PC-3 (cell line): ENCODE results near the gene CFAP299. TPM values are rescaled to one million over a fixed set of nuclear protein-coding genes. Genes with fewer than 3 reads are reported as not detected.
A peak's percentile ranks its signal among the peaks of the same experiment; 100 is the strongest.

Source experiments
- ATAC-seq: fragments of 200-7000 bp; cut with Tn5 transposase; 2 replicates; pipeline ENCODE4 v1.9.1; 2020; ENCODE audit warnings: mild to moderate bottlenecking, moderate library complexity
- BruUV-seq: library from RNA; stranded (reverse); fragments of 400-500 nt; replicated peaks from 2 replicates; lab custom pipeline; 2021; lab: Mats Ljungman, UMichigan
- CTCF ChIA-PET: fragments of 300-600 bp; sonication (Branson Sonifier 250); formaldehyde crosslinking; loops from one replicate; lab custom pipeline; 2022; ENCODE audit warnings: antibody characterized with exemption; lab: Charles Lee
- POLR2A ChIA-PET: fragments of 300-600 bp; sonication (Branson Sonifier 250); formaldehyde crosslinking; loops from one replicate; lab custom pipeline; 2022; ENCODE audit warnings: antibody characterized with exemption; ENCODE audit not compliant: unreplicated experiment; lab: Charles Lee
- DNase-seq: peaks from one replicate; pipeline ENCODE4 v3.0.0-alpha.2; 2015
- H2AFZ ChIP-seq: fragments of 300-600 bp; sonication (generic); 2 replicates; pipeline ENCODE4 v1.6.0; 2016; ENCODE audit warnings: antibody characterized with exemption, low read length
- H3F3A ChIP-seq: fragments of 300-600 bp; sonication (generic); one replicate; pipeline ENCODE4 v1.6.0; 2017; ENCODE audit warnings: antibody characterized with exemption, low read length, control low read depth, mild to moderate bottlenecking; ENCODE audit not compliant: unreplicated experiment
- H3K27ac ChIP-seq: fragments of 300-600 bp; sonication (generic); 2 replicates; pipeline ENCODE4 v1.5.1; 2016; ENCODE audit warnings: mild to moderate bottlenecking, low read length
- H3K27me3 ChIP-seq: fragments of 300-600 bp; sonication (generic); 2 replicates; pipeline ENCODE4 v1.6.1; 2016; ENCODE audit warnings: low read length, mixed read lengths
- H3K36me3 ChIP-seq: fragments of 300-600 bp; sonication (generic); 2 replicates; pipeline ENCODE4 v1.6.1; 2016; ENCODE audit warnings: low read depth, mixed run types, low read length, mixed read lengths
- H3K4me1 ChIP-seq: fragments of 300-600 bp; sonication (generic); 2 replicates; pipeline ENCODE4 v1.5.1; 2016; ENCODE audit warnings: low read length; ENCODE audit not compliant: insufficient read depth
- H3K4me2 ChIP-seq: fragments of 300-600 bp; sonication (generic); 2 replicates; pipeline ENCODE4 v1.6.0; 2016; ENCODE audit warnings: low read length
- H3K4me3 ChIP-seq: fragments of 300-600 bp; sonication (generic); 2 replicates; pipeline ENCODE4 v1.5.1; 2016; ENCODE audit warnings: mild to moderate bottlenecking, low read length, mixed read lengths
- H3K79me2 ChIP-seq: fragments of 300-600 bp; sonication (generic); 2 replicates; pipeline ENCODE4 v1.6.1; 2017; ENCODE audit warnings: low read length, mixed read lengths
- H3K9ac ChIP-seq: fragments of 300-600 bp; sonication (generic); 2 replicates; pipeline ENCODE4 v1.6.0; 2016; ENCODE audit warnings: mild to moderate bottlenecking, low read length
- H3K9me2 ChIP-seq: fragments of 300-600 bp; sonication (generic); replicated peaks from 2 replicates; pipeline ENCODE4 v1.6.1; 2016; ENCODE audit warnings: mixed run types, low read length, mixed read lengths
- H3K9me3 ChIP-seq: fragments of 300-600 bp; sonication (generic); 2 replicates; pipeline ENCODE4 v1.6.1; 2016; ENCODE audit warnings: low read length, mixed read lengths
- H4K20me1 ChIP-seq: fragments of 300-600 bp; sonication (generic); 2 replicates; pipeline ENCODE4 v1.6.1; 2016; ENCODE audit warnings: low read length, mixed read lengths
- EZH2 ChIP-seq: fragments of 300-600 bp; sonication (generic); IDR thresholded peaks from one replicate; pipeline ENCODE4 v1.6.1; 2017; ENCODE audit warnings: antibody characterized with exemption, mild to moderate bottlenecking, low read length; ENCODE audit not compliant: unreplicated experiment
- EZH2phosphoT487 ChIP-seq: fragments of 300-600 bp; sonication (generic); IDR thresholded peaks from 2 replicates; pipeline ENCODE4 v1.6.1; 2018; ENCODE audit warnings: mild to moderate bottlenecking, antibody characterized with exemption, low read length, borderline replicate concordance
- intact Hi-C: fragments of 100-400 bp; cut with micrococcal nuclease; formaldehyde crosslinking; loops from 2 replicates; pipeline ENCODE4 v1.9.0; 2023
- total RNA-seq: library from RNA; depleted of rRNA; stranded (reverse); fragments of >200 nt; gene quantifications from 2 replicates; pipeline ENCODE4 v1.2.3, GENCODE V29; 2014
- TF ChIP-seq, protein P1 (sequence below): fragments of 300-600 bp; sonication (generic); conservative IDR thresholded peaks from 2 replicates; pipeline ENCODE4 v1.5.1; 2017; ENCODE audit warnings: antibody characterized with exemption, low read depth, mild to moderate bottlenecking, low read length

CFAP299 gene
- total RNA-seq, 1 experiment from 2014 or later, result not detected

DNA sequence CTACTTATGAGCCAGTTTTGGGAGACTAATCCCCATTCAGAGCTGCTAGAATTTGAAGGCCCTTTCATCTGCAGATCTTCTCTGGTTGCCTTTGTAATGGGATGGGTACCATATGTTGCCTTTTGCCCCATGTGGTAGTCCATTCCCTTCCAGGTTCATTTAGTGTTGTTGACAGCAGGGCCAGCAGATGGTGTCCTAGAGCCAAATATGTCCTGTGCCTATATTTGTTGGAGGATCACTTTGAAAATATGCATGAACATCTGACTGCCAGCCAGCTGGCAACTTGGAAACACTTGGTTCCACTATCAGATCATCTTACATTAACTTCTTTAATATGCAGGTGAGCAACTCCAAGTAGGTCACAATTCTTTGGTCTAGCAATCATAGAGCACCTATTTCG, 30.4 kb downstream of the CFAP299 start:
- CTCF ChIA-PET, result interaction anchor here (0.8 to 1.0 kb wide), 3 partner anchors 106 to 985 kb away, joined by 3 to 7 read pairs (median 3); no protein-coding TSS in a partner anchor
- TF ChIP-seq, protein P1, sequence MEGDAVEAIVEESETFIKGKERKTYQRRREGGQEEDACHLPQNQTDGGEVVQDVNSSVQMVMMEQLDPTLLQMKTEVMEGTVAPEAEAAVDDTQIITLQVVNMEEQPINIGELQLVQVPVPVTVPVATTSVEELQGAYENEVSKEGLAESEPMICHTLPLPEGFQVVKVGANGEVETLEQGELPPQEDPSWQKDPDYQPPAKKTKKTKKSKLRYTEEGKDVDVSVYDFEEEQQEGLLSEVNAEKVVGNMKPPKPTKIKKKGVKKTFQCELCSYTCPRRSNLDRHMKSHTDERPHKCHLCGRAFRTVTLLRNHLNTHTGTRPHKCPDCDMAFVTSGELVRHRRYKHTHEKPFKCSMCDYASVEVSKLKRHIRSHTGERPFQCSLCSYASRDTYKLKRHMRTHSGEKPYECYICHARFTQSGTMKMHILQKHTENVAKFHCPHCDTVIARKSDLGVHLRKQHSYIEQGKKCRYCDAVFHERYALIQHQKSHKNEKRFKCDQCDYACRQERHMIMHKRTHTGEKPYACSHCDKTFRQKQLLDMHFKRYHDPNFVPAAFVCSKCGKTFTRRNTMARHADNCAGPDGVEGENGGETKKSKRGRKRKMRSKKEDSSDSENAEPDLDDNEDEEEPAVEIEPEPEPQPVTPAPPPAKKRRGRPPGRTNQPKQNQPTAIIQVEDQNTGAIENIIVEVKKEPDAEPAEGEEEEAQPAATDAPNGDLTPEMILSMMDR, result peak; percentile 82
- TF ChIP-seq EZH2 (no peak), EZH2phosphoT487 (no peak)
- H3K4me1 ChIP-seq, result peaks cover 15% of the 10 kb centered on the region; the same call in 1 of the 2 replicates
- no peak overlapping the region for H3K27ac ChIP-seq
- no peaks in the 10 kb centered on the region for H3K9me2 ChIP-seq
- no peak overlapping the region for H3K9ac ChIP-seq
- H2AFZ ChIP-seq, result no peak overlapping the region
- H3K79me2 ChIP-seq, result no peaks in the 10 kb centered on the region
- intact Hi-C loops, result loop anchor here (1.0 to 10.0 kb wide), 6 partner anchors 87 to 674 kb away; no protein-coding TSS in a partner anchor
- H3K4me3 ChIP-seq, result no peak overlapping the region
- H3K27me3 ChIP-seq, result no peaks in the 10 kb centered on the region
- DNase-seq (peak; percentile 82), ATAC-seq (peak; percentile 75)
- no peaks in the 10 kb centered on the region for H4K20me1 ChIP-seq
- no peaks in the 10 kb centered on the region for H3F3A ChIP-seq
- POLR2A ChIA-PET, result no interaction called here
- no peaks in the 10 kb centered on the region for H3K36me3 ChIP-seq
- no peak overlapping the region for H3K4me2 ChIP-seq
- no TSS peak for BruUV-seq
- H3K9me3 ChIP-seq, result peaks cover 2% of the 10 kb centered on the region; the same call in 1 of the 2 replicates

DNA sequence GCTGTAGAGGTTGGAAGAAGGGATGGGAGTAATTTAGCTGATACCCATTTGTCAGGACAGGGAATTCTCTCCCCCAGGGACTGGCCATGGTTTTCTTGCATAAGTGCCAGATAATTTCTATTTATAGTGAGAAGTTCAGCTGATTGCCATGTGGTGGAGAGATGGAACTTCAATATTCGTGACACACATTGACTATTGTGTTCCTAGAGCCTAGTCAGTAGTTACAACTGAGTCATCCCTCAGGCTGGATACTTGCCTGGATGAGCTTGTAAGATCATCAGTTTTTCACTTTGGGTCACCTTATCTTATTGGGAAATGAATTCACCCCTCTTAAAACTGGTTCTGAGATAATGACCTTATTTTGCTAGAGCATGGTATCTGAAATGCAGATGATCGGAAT, 32.2 kb downstream of the CFAP299 start:
- Histone ChIP-seq H3K4me3 (no peak overlapping the region), H3K4me1 (peaks cover 12% of the 10 kb centered on the region; the same call in 1 of the 2 replicates), H3K9ac (no peak overlapping the region), H3K4me2 (no peak overlapping the region), H3K27me3 (no peaks in the 10 kb centered on the region), H4K20me1 (no peaks in the 10 kb centered on the region), H3F3A (no peaks in the 10 kb centered on the region), H3K9me3 (peaks cover 4% of the 10 kb centered on the region; the same call in 1 of the 2 replicates), H2AFZ (no peak overlapping the region), H3K36me3 (no peaks in the 10 kb centered on the region; the same call in 1 of the 2 replicates), H3K9me2 (no peaks in the 10 kb centered on the region), H3K27ac (no peak overlapping the region), H3K79me2 (no peaks in the 10 kb centered on the region)
- CTCF ChIA-PET, result no interaction called here
- TF ChIP-seq, protein P1, result no peak; the same call in 1 of the 2 replicates
- no peak for TF ChIP-seq EZH2phosphoT487
- TF ChIP-seq EZH2, result no peak
- POLR2A ChIA-PET, result no interaction called here
- ATAC-seq (0 out of 2 replicates have a peak, but pooled peaks have one; percentile 18), DNase-seq (peak; percentile 69)
- intact Hi-C loops, result loop anchor here (2.0 to 10.0 kb wide), 3 partner anchors 85 to 467 kb away; no protein-coding TSS in a partner anchor
- no TSS peak for BruUV-seq

DNA sequence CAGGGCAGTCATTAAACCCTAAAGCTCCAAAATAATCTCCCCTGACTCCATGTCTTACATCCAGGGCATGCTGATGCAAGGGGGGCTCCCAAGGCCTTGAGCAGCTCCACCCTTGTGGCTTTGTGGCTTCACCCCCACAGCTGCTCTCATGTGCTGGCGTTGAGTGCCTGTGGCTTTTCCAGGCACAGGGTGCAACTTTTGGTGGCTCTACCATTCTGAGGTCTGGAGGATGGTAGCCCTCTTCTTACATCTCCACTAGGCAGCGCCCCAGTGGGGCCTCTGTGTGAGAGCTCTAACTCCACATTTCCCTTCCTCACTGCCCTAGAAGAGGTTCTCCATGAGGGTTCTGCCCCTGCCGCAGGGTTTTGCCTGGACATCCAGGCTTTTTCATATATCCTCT, 35.1 kb downstream of the CFAP299 start:
- Histone ChIP-seq H3K79me2 (no peaks in the 10 kb centered on the region), H3K9ac (no peak overlapping the region), H3K9me3 (peaks cover 4% of the 10 kb centered on the region; the same call in 1 of the 2 replicates), H4K20me1 (no peaks in the 10 kb centered on the region), H3K27ac (no peak overlapping the region), H3F3A (no peaks in the 10 kb centered on the region), H3K4me2 (no peak overlapping the region), H3K4me1 (peaks cover 12% of the 10 kb centered on the region; the same call in 1 of the 2 replicates), H3K27me3 (no peaks in the 10 kb centered on the region), H3K36me3 (no peaks in the 10 kb centered on the region; the same call in 1 of the 2 replicates), H2AFZ (no peak overlapping the region), H3K9me2 (no peaks in the 10 kb centered on the region), H3K4me3 (no peak overlapping the region)
- CTCF ChIA-PET, result no interaction called here
- ATAC-seq (no peak), DNase-seq (no peak)
- intact Hi-C loops, result no loop called here
- POLR2A ChIA-PET, result no interaction called here
- TF ChIP-seq EZH2phosphoT487, result no peak
- TF ChIP-seq, protein P1, result no peak
- BruUV-seq, result no TSS peak
